ENCODE measurements around the gene PLEKHH3.

- TF ChIP-seq REST (IDR thresholded peaks at IDR 0.05) (no peak), CTCF (IDR thresholded peaks at IDR 0.05; ENCODE audit: low read depth, low read length, missing input control) (no peak), YY1 (IDR thresholded peaks at IDR 0.05) (no peak), GABPA (IDR thresholded peaks at IDR 0.05 in 1 of 2, conservative IDR thresholded peaks at IDR 0.05 in 1 of 2) (no peak)
Observed at GRCh38 chr17:42700586-42701289, 23.9 kb upstream of the PLEKHH3 start.
